ENCODE data around the gene RXFP2.

Gene RXFP2

GRCh38 chr13:31824705-31825517 is 85.6 kb downstream of the RXFP2 start:
- no peak for DNase-seq (ENCODE audit: low read depth)

DNA sequence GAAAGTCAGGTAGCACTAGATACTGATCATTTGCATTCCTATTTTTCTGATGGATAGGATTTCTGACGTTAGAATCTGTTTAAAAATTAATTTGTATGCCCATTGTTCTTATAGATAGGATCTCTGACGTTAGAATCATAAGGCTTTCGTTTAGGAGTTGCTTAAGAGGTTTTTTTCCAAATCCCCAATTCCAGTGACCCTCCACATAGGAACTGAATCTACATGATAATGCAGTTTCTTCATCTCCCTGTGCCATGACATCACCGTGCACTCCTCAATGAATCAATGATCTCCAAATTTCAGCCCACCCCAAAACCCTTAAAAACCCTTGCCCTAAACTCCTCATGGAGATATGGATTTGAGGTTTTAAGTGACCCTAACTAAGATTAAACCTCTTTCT is 87.2 kb downstream of the RXFP2 start:
- no peak for DNase-seq (ENCODE audit: low read depth)

DNA sequence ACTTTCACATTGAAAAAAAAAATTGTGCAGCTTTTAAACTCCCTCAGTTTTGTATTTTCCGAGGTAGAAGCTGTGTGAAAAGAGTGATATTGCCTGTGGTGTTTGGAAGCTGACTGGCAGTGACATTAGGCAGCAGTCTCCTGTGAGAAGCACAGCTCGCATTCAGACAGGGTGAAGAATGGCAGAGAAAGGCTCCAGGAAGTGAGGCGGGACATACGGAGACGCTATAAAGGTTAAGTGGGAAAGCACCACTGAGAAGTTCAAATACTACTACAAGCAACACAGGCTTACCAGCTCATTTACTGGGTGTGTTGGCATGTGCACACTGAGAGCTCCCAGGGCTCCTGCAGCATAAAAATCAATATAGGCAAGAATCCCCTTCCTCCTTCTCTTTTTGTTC is 88.4 kb downstream of the RXFP2 start:
- no peak for DNase-seq (ENCODE audit: low read depth)

- no peak for DNase-seq (ENCODE audit: low read depth)
These were observed 96.6 kb downstream of the RXFP2 start for GRCh38 chr13:31835932-31836331.

DNA sequence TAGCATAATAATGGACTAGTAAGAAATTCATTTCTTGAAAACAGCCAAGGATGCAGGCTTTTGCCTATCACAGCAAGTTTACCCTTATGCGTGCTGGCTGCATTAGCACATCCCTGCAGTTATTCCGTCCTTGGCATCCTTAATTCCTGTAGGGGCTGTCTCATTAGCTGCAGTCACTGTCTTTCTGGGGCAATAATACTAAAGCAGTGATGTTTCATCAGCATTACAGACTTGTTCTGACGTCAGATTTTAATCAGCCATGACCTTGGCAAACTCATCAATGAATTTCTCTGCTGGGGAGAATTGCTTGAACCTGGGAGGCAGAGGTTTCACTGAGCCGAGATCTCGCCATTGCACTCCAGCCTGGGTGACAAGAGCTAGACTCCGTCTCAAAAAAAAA is 103.7 kb downstream of the RXFP2 start:
- DNase-seq (ENCODE audit: low read depth), result no peak

DNA sequence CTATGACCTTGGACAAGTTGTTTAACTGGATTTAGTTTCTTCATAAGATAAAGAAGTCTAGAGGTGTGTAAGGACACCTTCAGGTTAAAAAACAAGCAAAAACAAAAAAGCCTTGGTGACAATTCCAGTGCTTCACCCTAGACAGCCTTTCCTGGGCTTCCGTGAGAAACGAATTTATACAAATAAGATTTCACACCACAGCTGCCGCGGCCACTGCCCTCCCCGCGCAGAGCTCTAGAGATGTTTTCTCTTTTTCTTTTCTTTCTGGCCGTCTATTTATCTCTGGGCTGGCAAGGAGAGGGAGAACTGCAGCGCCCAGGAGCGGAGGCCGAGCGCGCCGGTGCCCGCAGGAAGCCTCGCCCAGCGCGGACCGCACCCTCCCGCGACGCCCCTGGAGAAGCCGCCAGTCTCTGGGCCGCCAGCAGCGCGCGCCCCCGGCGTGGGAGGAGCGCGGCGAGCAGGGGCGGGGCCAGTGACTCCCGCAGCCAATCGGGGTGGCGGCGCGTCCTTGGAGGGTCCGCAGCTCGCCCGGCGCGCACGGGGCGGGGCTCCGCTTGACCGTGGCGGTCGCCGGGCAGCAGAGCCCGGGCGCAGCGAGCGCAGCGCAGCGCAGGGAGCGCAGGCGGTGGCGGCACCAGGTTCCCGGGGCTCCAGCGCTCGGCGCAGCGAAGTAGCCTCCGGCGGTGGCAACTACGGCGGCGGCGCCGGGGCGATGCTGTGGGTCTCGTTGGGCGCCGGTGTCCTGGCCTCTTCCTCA is 107.0 kb downstream of the RXFP2 start:
- peak; percentile 64 for DNase-seq (ENCODE audit: low read depth)

- DNase-seq (ENCODE audit: low read depth), result no peak
These were observed 107.8 kb downstream of the RXFP2 start for GRCh38 chr13:31846961-31847752.

- no peak for DNase-seq (ENCODE audit: low read depth)
These were observed 109.3 kb downstream of the RXFP2 start for GRCh38 chr13:31848621-31849020.

- DNase-seq (ENCODE audit: low read depth), result no peak
These were observed 109.9 kb downstream of the RXFP2 start for GRCh38 chr13:31849206-31849605.

- no peak for DNase-seq (ENCODE audit: low read depth)
These were observed 110.8 kb downstream of the RXFP2 start for GRCh38 chr13:31850041-31850555.

GRCh38 chr13:31851216-31851615 is 111.9 kb downstream of the RXFP2 start:
- DNase-seq (ENCODE audit: low read depth), result no peak
